Keratinocyte (primary cell): ENCODE data around the gene PUS7L. TPM values are rescaled to one million over a fixed set of nuclear protein-coding genes. Genes with fewer than 3 reads are reported as not detected.

ENCODE experiments used
- DNase-seq: peaks from one replicate; pipeline ENCODE4 v3.0.0-alpha.2; 2011; ENCODE audit warnings: low read depth, missing footprints, low spot score
- FAIRE-seq: peaks from 2 replicates; lab custom pipeline; 2011; peaks lifted over from hg19 to GRCh38; lab: Jason Lieb, UNC
- H2AFZ ChIP-seq: 2 replicates; pipeline ENCODE4 v1.6.0; 2012; ENCODE audit warnings: low read length, control low read depth, inconsistent platforms; ENCODE audit not compliant: control insufficient read depth
- H3K27ac ChIP-seq: 2 replicates; pipeline ENCODE4 v1.5.1; 2011; ENCODE audit warnings: low read length; ENCODE audit not compliant: control insufficient read depth, insufficient read depth
- H3K27me3 ChIP-seq: 3 replicates; pipeline ENCODE4 v1.6.0; 2011; ENCODE audit warnings: low read length; ENCODE audit not compliant: control insufficient read depth, insufficient read depth; ENCODE audit errors: extremely low read depth
- H3K36me3 ChIP-seq, 2 experiments: 2 replicates in 1 of 2; 3 replicates in 1 of 2; pipeline ENCODE4 v1.5.1; 2011; ENCODE audit warnings: low read length in 2 of 2, mild to moderate bottlenecking in 1 of 2; ENCODE audit not compliant: control insufficient read depth in 2 of 2, insufficient read depth in 2 of 2; ENCODE audit errors: extremely low read depth in 1 of 2
- H3K4me1 ChIP-seq: 3 replicates; pipeline ENCODE4 v1.5.1; 2011; ENCODE audit warnings: low read length; ENCODE audit not compliant: control insufficient read depth, insufficient read depth; ENCODE audit errors: extremely low read depth
- H3K4me2 ChIP-seq: 3 replicates; pipeline ENCODE4 v1.6.0; 2011; ENCODE audit warnings: low read depth, low read length; ENCODE audit not compliant: control insufficient read depth, insufficient read depth; ENCODE audit errors: extremely low read depth
- H3K4me3 ChIP-seq, 3 experiments: fragments of 200-600 bp in 1 of 3; sonication (generic) in 1 of 3; 2 replicates in 2 of 3; 3 replicates in 1 of 3; pipeline ENCODE4 v1.5.1; 2011 to 2016; ENCODE audit warnings: low read length in 3 of 3, mild to moderate bottlenecking in 3 of 3, control low read depth in 2 of 3, inconsistent platforms in 1 of 3, low read depth in 1 of 3, mixed read lengths in 1 of 3, mixed run types in 1 of 3, moderate library complexity in 1 of 3; ENCODE audit not compliant: control insufficient read depth in 2 of 3, insufficient read depth in 2 of 3; ENCODE audit errors: extremely low read depth in 1 of 3
- H3K79me2 ChIP-seq: 2 replicates; pipeline ENCODE4 v1.6.0; 2012; ENCODE audit warnings: low read length; ENCODE audit not compliant: control insufficient read depth, insufficient read depth
- H3K9ac ChIP-seq: 3 replicates; pipeline ENCODE4 v1.6.0; 2011; ENCODE audit warnings: low read length; ENCODE audit not compliant: control insufficient read depth, insufficient read depth; ENCODE audit errors: extremely low read depth
- H3K9me1 ChIP-seq: 3 replicates; pipeline ENCODE4 v1.6.0; 2011; ENCODE audit warnings: low read length; ENCODE audit not compliant: control insufficient read depth, insufficient read depth; ENCODE audit errors: extremely low read depth
- H3K9me3 ChIP-seq: 2 replicates; pipeline ENCODE4 v1.5.1; 2012; ENCODE audit warnings: low read depth, low read length; ENCODE audit not compliant: control insufficient read depth
- H4K20me1 ChIP-seq: 3 replicates; pipeline ENCODE4 v1.6.0; 2011; ENCODE audit warnings: low read length; ENCODE audit not compliant: control insufficient read depth, insufficient read depth; ENCODE audit errors: extremely low read depth
- CTCF ChIP-seq, 3 experiments: IDR thresholded peaks in 1 of 3; conservative IDR thresholded peaks in 1 of 3; optimal IDR thresholded peaks in 1 of 3; 2 replicates in 2 of 3; 3 replicates in 1 of 3; pipeline versions ENCODE3 to v1.5.1; 2011; ENCODE audit warnings: low read length in 3 of 3, mild to moderate bottlenecking in 3 of 3, moderate library complexity in 2 of 3, control low read depth in 1 of 3, inconsistent platforms in 1 of 3; ENCODE audit not compliant: insufficient read depth in 2 of 3; ENCODE audit errors: extremely low read depth in 1 of 3
- EZH2 ChIP-seq: IDR thresholded peaks from one replicate; pipeline ENCODE4 v1.6.1; 2012; ENCODE audit warnings: inconsistent platforms, mild to moderate bottlenecking, low read length, moderate library complexity
- dilution Hi-C: fragments of 300-500 bp; cut with MboI; formaldehyde crosslinking; loops from one replicate; pipeline ENCODE4 v1.7.0; 2020; ENCODE audit warnings: low sequenced_read_pairs; ENCODE audit not compliant: extremely low pct_ligation_motif_present
- polyA plus RNA-seq, 5 experiments: library from polyadenylated mRNA; depleted of rRNA in 3 of 5; stranded (reverse) in 3 of 5; stranded (forward) in 1 of 5; unstranded in 1 of 5; fragments of >200 nt; gene quantifications; 1 replicate in 1 of 5; 2 replicates in 3 of 5; 3 replicates in 1 of 5; pipeline versions ENCODE4 v1.2.1 to v1.2.3, GENCODE V29; 2011 to 2012; ENCODE audit warnings: missing spikeins in 2 of 5, low read depth in 1 of 5, low replicate concordance in 1 of 5

PUS7L gene
- polyA plus RNA-seq, 1 donor (not counting 4 experiments of a cell fraction or from before 2014, with no cell fraction given), result 10.8 TPM

GRCh38 chr12:43728117-43728516 is 30.5 kb downstream of the PUS7L start:
- no peaks in the 10 kb centered on the region for H3K4me1 ChIP-seq
- DNase-seq (no peak), FAIRE-seq (no peak)
- TF ChIP-seq EZH2, result no peak
- peak in 1 of 3 experiments; percentile 12 for TF ChIP-seq CTCF (optimal IDR thresholded peaks at IDR 0.05 in 1 of 3, IDR thresholded peaks at IDR 0.05 in 1 of 3, conservative IDR thresholded peaks at IDR 0.05 in 1 of 3; ENCODE audit: extremely low read depth in 1 of 3, insufficient read depth in 2 of 3, low read length in 3 of 3)
- no peak overlapping the region for H2AFZ ChIP-seq
- no peak overlapping the region for H3K4me3 ChIP-seq
- H4K20me1 ChIP-seq, result no peaks in the 10 kb centered on the region
- dilution Hi-C loops, result no loop called here
- H3K9ac ChIP-seq, result no peak overlapping the region
- H3K27me3 ChIP-seq, result no peaks in the 10 kb centered on the region
- no peak overlapping the region for H3K27ac ChIP-seq
- no peaks in the 10 kb centered on the region for H3K9me1 ChIP-seq
- H3K36me3 ChIP-seq, result peaks cover 2 to 6% of the 10 kb centered on the region in 2 experiments
- H3K79me2 ChIP-seq, result no peaks in the 10 kb centered on the region
- H3K9me3 ChIP-seq, result no peaks in the 10 kb centered on the region
- H3K4me2 ChIP-seq, result no peak overlapping the region

GRCh38 chr12:43723134-43723533 is 35.5 kb downstream of the PUS7L start:
- Histone ChIP-seq H3K9me1 (no peaks in the 10 kb centered on the region), H3K27me3 (no peaks in the 10 kb centered on the region), H3K27ac (no peak overlapping the region), H2AFZ (no peak overlapping the region), H3K4me3 (no peak overlapping the region), H3K36me3 (no peaks in the 10 kb centered on the region), H3K9me3 (no peaks in the 10 kb centered on the region), H3K4me1 (no peaks in the 10 kb centered on the region), H3K79me2 (no peaks in the 10 kb centered on the region), H3K9ac (no peak overlapping the region), H3K4me2 (no peak overlapping the region), H4K20me1 (no peaks in the 10 kb centered on the region)
- FAIRE-seq (no peak), DNase-seq (no peak)
- TF ChIP-seq CTCF (optimal IDR thresholded peaks at IDR 0.05 in 1 of 3, IDR thresholded peaks at IDR 0.05 in 1 of 3, conservative IDR thresholded peaks at IDR 0.05 in 1 of 3; ENCODE audit: extremely low read depth in 1 of 3, insufficient read depth in 2 of 3, low read length in 3 of 3), result no peak
- no peak for TF ChIP-seq EZH2
- dilution Hi-C loops, result no loop called here
